Activated B cell treated with CpG ODN at 0.5 μM for 24 hours (primary cell): ENCODE measurements around the gene SIRT1. TPM values are rescaled to one million over a fixed set of nuclear protein-coding genes. Genes with fewer than 3 reads are reported as not detected.

Experiments used
- ATAC-seq: fragments of 200-7000 bp; cut with Tn5 transposase; one replicate; pipeline ENCODE4 v1.10.0; 2021; ENCODE audit warnings: low read depth, mild to moderate bottlenecking, moderate library complexity
- CTCF ChIA-PET: fragments of 350-600 bp; sonication (Branson Sonifier 250); formaldehyde crosslinking; loops from one replicate; lab custom pipeline; 2021; ENCODE audit warnings: antibody characterized with exemption; lab: Charles Lee
- POLR2A ChIA-PET: fragments of 350-600 bp; sonication (Branson Sonifier 250); formaldehyde crosslinking; loops from one replicate; lab custom pipeline; 2021; ENCODE audit warnings: antibody characterized with exemption; lab: Charles Lee
- DNase-seq: peaks from one replicate; pipeline ENCODE4 v3.0.0; 2022
- H3K27ac Mint-ChIP-seq: one replicate; pipeline ENCODE4 v1.8.0; 2020; ENCODE audit warnings: mixed read lengths
- H3K27me3 Mint-ChIP-seq: one replicate; pipeline ENCODE4 v1.8.0; 2021; ENCODE audit warnings: mixed read lengths
- H3K36me3 Mint-ChIP-seq: one replicate; pipeline ENCODE4 v1.8.0; 2021; ENCODE audit warnings: low read depth, mixed read lengths
- H3K4me1 Mint-ChIP-seq: one replicate; pipeline ENCODE4 v1.8.0; 2021; ENCODE audit warnings: mixed read lengths
- H3K4me3 Mint-ChIP-seq: one replicate; pipeline ENCODE4 v1.8.0; 2020; ENCODE audit warnings: mild to moderate bottlenecking, mixed read lengths
- H3K9me3 Mint-ChIP-seq: one replicate; pipeline ENCODE4 v1.8.0; 2020; ENCODE audit warnings: mixed read lengths
- intact Hi-C: fragments of 100-400 bp; cut with micrococcal nuclease; formaldehyde crosslinking; loops from one replicate; pipeline ENCODE4 v1.15.1; 2024
- total RNA-seq: library from RNA; stranded (reverse); gene quantifications from 2 replicates; pipeline ENCODE4 v1.2.3, GENCODE V29; 2022
- TF ChIP-seq, protein P1 (sequence below): fragments of 200-600 bp; IDR thresholded peaks from one replicate; pipeline ENCODE4 v1.8.0; 2022; ENCODE audit warnings: antibody characterized with exemption, mild to moderate bottlenecking

Gene SIRT1
- total RNA-seq, 1 donor from 2014 or later = 30.1 TPM

DNA sequence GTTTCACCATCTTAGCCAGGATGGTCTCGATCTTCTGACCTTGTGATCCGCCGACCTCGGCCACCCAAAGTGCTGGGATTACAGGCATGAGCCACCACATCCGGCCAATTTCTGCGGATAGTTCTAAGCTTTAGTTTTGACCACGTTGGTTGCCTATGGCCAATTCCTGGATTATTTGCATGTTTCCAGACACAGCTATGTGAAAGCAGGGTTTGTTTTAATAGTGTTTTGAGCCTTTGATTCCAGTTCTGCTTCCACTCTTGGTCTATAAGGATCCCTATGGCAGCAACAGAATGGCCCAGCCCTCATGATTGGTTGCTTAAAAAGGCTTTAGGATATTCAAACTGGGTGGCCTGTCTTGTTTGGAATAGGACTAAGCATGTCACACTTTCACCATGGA, 19.1 kb downstream of the SIRT1 start:
- TF ChIP-seq, protein P1, sequence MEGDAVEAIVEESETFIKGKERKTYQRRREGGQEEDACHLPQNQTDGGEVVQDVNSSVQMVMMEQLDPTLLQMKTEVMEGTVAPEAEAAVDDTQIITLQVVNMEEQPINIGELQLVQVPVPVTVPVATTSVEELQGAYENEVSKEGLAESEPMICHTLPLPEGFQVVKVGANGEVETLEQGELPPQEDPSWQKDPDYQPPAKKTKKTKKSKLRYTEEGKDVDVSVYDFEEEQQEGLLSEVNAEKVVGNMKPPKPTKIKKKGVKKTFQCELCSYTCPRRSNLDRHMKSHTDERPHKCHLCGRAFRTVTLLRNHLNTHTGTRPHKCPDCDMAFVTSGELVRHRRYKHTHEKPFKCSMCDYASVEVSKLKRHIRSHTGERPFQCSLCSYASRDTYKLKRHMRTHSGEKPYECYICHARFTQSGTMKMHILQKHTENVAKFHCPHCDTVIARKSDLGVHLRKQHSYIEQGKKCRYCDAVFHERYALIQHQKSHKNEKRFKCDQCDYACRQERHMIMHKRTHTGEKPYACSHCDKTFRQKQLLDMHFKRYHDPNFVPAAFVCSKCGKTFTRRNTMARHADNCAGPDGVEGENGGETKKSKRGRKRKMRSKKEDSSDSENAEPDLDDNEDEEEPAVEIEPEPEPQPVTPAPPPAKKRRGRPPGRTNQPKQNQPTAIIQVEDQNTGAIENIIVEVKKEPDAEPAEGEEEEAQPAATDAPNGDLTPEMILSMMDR = no peak
- Mint-ChIP-seq H3K27ac (no peak overlapping the region), H3K4me3 (no peak overlapping the region), H3K4me1 (no peaks in the 10 kb centered on the region), H3K9me3 (no peaks in the 10 kb centered on the region), H3K36me3 (peaks cover 79% of the 10 kb centered on the region), H3K27me3 (no peaks in the 10 kb centered on the region)
- DNase-seq (no peak), ATAC-seq (no peak)
- intact Hi-C loops = no loop called here
- ChIA-PET CTCF (interaction anchor here (0.7 kb wide), 1 partner anchor 48 kb away, joined by 3 read pairs; no protein-coding TSS in a partner anchor), POLR2A (no interaction called here)

DNA sequence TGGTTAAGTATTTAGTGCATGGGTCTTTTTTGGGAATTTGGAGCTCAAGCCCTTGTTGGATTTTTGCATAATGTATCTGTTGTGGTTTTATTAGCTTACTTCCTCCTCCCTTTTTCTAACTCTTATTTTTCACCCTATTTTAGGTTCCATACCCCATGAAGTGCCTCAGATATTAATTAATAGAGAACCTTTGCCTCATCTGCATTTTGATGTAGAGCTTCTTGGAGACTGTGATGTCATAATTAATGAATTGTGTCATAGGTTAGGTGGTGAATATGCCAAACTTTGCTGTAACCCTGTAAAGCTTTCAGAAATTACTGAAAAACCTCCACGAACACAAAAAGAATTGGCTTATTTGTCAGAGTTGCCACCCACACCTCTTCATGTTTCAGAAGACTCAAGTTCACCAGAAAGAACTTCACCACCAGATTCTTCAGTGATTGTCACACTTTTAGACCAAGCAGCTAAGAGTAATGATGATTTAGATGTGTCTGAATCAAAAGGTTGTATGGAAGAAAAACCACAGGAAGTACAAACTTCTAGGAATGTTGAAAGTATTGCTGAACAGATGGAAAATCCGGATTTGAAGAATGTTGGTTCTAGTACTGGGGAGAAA, 28.0 kb downstream of the SIRT1 start:
- peak overlapping the region; percentile 38 for H3K27ac Mint-ChIP-seq
- no peak overlapping the region for H3K4me3 Mint-ChIP-seq
- ATAC-seq = no peak
- TF ChIP-seq, protein P1 = no peak
- H3K9me3 Mint-ChIP-seq = no peaks in the 10 kb centered on the region
- no peak for DNase-seq
- intact Hi-C loops = no loop called here
- H3K36me3 Mint-ChIP-seq = peaks cover 90% of the 10 kb centered on the region
- no peaks in the 10 kb centered on the region for H3K27me3 Mint-ChIP-seq
- POLR2A ChIA-PET = no interaction called here
- CTCF ChIA-PET = no interaction called here
- H3K4me1 Mint-ChIP-seq = peaks cover 4% of the 10 kb centered on the region

DNA sequence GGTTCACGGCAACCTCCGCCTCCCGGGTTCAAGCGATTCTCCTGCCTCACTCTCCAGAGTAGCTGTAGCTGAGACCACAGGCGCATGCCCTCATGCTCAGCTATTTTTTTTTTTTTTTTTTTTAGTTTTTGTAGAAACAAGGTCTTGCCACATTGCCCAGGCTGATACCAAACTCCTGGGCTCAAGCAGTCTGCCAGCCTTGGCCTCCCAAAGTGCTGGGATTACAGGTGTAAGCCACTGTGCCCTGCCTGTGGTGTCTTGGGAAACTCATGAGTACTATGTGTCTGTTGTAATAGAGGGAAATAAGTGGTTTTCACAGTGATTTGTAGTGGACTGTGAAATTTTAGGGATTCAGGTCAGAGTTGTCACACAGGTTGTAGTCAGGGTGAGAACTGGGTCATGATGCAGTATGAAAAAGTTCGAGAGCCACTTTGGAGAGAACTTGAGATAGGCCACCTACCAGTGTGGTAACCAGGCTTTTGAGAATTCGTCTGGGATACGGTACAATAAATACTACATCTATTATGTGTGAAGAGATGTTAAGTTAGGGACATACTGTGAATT, 30.4 kb downstream of the SIRT1 start:
- TF ChIP-seq, protein P1 = no peak
- ChIA-PET CTCF (no interaction called here), POLR2A (interaction anchor here (0.6 kb wide), 1 partner anchor 731 kb away, joined by 4 read pairs; no protein-coding TSS in a partner anchor)
- peaks cover 83% of the 10 kb centered on the region for H3K36me3 Mint-ChIP-seq
- ATAC-seq (no peak), DNase-seq (no peak)
- H3K4me1 Mint-ChIP-seq = peaks cover 4% of the 10 kb centered on the region
- H3K4me3 Mint-ChIP-seq = no peak overlapping the region
- intact Hi-C loops = no loop called here
- no peak overlapping the region for H3K27ac Mint-ChIP-seq
- H3K9me3 Mint-ChIP-seq = no peaks in the 10 kb centered on the region
- H3K27me3 Mint-ChIP-seq = no peaks in the 10 kb centered on the region

DNA sequence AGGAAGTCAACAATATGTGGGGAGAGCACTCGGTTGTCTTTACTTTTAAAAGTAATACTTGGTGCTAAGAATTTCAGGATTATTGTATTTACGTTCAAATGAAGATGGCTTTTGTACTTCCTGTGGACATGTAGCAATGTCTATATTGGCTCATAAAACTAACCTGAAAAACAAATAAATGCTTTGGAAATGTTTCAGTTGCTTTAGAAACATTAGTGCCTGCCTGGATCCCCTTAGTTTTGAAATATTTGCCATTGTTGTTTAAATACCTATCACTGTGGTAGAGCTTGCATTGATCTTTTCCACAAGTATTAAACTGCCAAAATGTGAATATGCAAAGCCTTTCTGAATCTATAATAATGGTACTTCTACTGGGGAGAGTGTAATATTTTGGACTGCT, 32.7 kb downstream of the SIRT1 start:
- Mint-ChIP-seq H3K27me3 (no peaks in the 10 kb centered on the region), H3K4me1 (peaks cover 2% of the 10 kb centered on the region), H3K27ac (no peak overlapping the region), H3K36me3 (peaks cover 77% of the 10 kb centered on the region), H3K9me3 (no peaks in the 10 kb centered on the region), H3K4me3 (no peak overlapping the region)
- ATAC-seq (no peak), DNase-seq (no peak)
- TF ChIP-seq, protein P1 = no peak
- CTCF ChIA-PET = no interaction called here
- intact Hi-C loops = no loop called here
- POLR2A ChIA-PET = interaction anchor here (0.7 kb wide), 1 partner anchor 105 kb away, joined by 7 read pairs; no protein-coding TSS in a partner anchor

DNA sequence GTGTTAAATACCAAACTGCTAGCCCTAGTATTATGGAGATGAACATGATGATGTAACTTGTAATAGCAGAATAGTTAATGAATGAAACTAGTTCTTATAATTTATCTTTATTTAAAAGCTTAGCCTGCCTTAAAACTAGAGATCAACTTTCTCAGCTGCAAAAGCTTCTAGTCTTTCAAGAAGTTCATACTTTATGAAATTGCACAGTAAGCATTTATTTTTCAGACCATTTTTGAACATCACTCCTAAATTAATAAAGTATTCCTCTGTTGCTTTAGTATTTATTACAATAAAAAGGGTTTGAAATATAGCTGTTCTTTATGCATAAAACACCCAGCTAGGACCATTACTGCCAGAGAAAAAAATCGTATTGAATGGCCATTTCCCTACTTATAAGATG, 33.2 kb downstream of the SIRT1 start:
- Mint-ChIP-seq H3K27me3 (no peaks in the 10 kb centered on the region), H3K36me3 (peaks cover 76% of the 10 kb centered on the region), H3K4me3 (no peak overlapping the region), H3K9me3 (no peaks in the 10 kb centered on the region), H3K27ac (no peak overlapping the region), H3K4me1 (no peaks in the 10 kb centered on the region)
- ChIA-PET CTCF (no interaction called here), POLR2A (no interaction called here)
- ATAC-seq = no peak
- TF ChIP-seq, protein P1 = no peak
- intact Hi-C loops = no loop called here
- DNase-seq = no peak
